CD4-positive, alpha-beta memory T cell (primary cell): ENCODE data around the gene VPS4B. TPM values are rescaled to one million over a fixed set of nuclear protein-coding genes. Genes with fewer than 3 reads are reported as not detected.
A peak's percentile ranks its signal among the peaks of the same experiment; 100 is the strongest.

Source experiments
- CTCF ChIA-PET: fragments of 350-600 bp; sonication (Branson Sonifier 250); formaldehyde crosslinking; loops from one replicate; lab custom pipeline; 2021; ENCODE audit warnings: inconsistent platforms; ENCODE audit not compliant: partially characterized antibody; lab: Charles Lee
- POLR2A ChIA-PET: fragments of 350-600 bp; sonication (Branson Sonifier 250); formaldehyde crosslinking; loops from one replicate; lab custom pipeline; 2021; ENCODE audit not compliant: partially characterized antibody; lab: Charles Lee
- DNase-seq, 5 donors: peaks; one replicate each; pipeline versions ENCODE4 v3.0.0 to v3.0.0-alpha.2; 2020 to 2022; ENCODE audit warnings: mixed read lengths in 1 of 5
- H3K27ac ChIP-seq: one replicate; pipeline ENCODE4 v1.7.0; 2013; ENCODE audit warnings: low read depth, low read length
- H3K27me3 ChIP-seq: 2 replicates; pipeline ENCODE4 v1.7.0; 2013; ENCODE audit warnings: mild to moderate bottlenecking, low read length, moderate library complexity; ENCODE audit not compliant: insufficient read depth
- H3K36me3 ChIP-seq: 2 replicates; pipeline ENCODE4 v1.7.0; 2013; ENCODE audit warnings: mild to moderate bottlenecking, low read length, moderate library complexity; ENCODE audit not compliant: insufficient read depth
- H3K4me1 ChIP-seq: 2 replicates; pipeline ENCODE4 v1.7.0; 2013; ENCODE audit warnings: mild to moderate bottlenecking, low read length, moderate library complexity; ENCODE audit not compliant: insufficient read depth
- H3K4me3 ChIP-seq, 2 donors: one replicate each; pipeline ENCODE4 v1.7.0; 2013; ENCODE audit warnings: low read length in 2 of 2, mild to moderate bottlenecking in 1 of 2
- H3K9me3 ChIP-seq, 2 donors: one replicate each; pipeline ENCODE4 v1.7.0; 2013; ENCODE audit warnings: low read length in 2 of 2, control low read depth in 1 of 2; ENCODE audit not compliant: control insufficient read depth in 1 of 2
- H3K27ac Mint-ChIP-seq, 7 donors: one replicate each; pipeline ENCODE4 v1.8.0; 2020 to 2021; ENCODE audit warnings: mixed read lengths in 7 of 7, mild to moderate bottlenecking in 6 of 7, inconsistent platforms in 3 of 7, moderate library complexity in 3 of 7
- H3K27me3 Mint-ChIP-seq, 2 donors: one replicate each; pipeline ENCODE4 v1.8.0; 2020 to 2021; ENCODE audit warnings: mixed read lengths in 2 of 2
- H3K36me3 Mint-ChIP-seq, 2 donors: one replicate each; pipeline ENCODE4 v1.8.0; 2020 to 2021; ENCODE audit warnings: mixed read lengths in 2 of 2, inconsistent platforms in 1 of 2, mild to moderate bottlenecking in 1 of 2
- H3K4me1 Mint-ChIP-seq, 4 donors: one replicate each; pipeline ENCODE4 v1.8.0; 2020 to 2021; ENCODE audit warnings: mixed read lengths in 4 of 4, mild to moderate bottlenecking in 1 of 4
- H3K4me3 Mint-ChIP-seq, 8 donors: one replicate each; pipeline ENCODE4 v1.8.0; 2020 to 2021; ENCODE audit warnings: mixed read lengths in 8 of 8, mild to moderate bottlenecking in 7 of 8, moderate library complexity in 6 of 8, inconsistent platforms in 3 of 8
- H3K9me3 Mint-ChIP-seq, 8 donors: one replicate each; pipeline ENCODE4 v1.8.0; 2020 to 2021; ENCODE audit warnings: mixed read lengths in 8 of 8, mild to moderate bottlenecking in 5 of 8, inconsistent platforms in 3 of 8, moderate library complexity in 1 of 8
- intact Hi-C: fragments of 100-400 bp; cut with micrococcal nuclease; formaldehyde crosslinking; loops from one replicate; pipeline ENCODE4 v1.15.1; 2023
- polyA plus RNA-seq, 2 donors: library from polyadenylated mRNA; unstranded; fragments of 300-500 nt; fragmentation: Illumina TruSeq; gene quantifications; one replicate each; pipeline ENCODE4 v1.2.3, GENCODE V29; 2021
- total RNA-seq, 2 experiments: library from RNA; stranded (reverse); gene quantifications; one replicate each; pipeline ENCODE4 v1.2.3, GENCODE V29; 2021

VPS4B gene
- total and polyA plus RNA-seq, 4 experiments from 2014 or later, result 48.0 to 94.9 (median 79.2) TPM

- Histone ChIP-seq H3K9me3 (no peaks in the 10 kb centered on the region), H3K36me3 (peaks cover 34% of the 10 kb centered on the region), H3K27me3 (no peaks in the 10 kb centered on the region), H3K4me3 (no peak overlapping the region), H3K27ac (no peak overlapping the region), H3K4me1 (peaks cover 18% of the 10 kb centered on the region)
- H3K9me3 Mint-ChIP-seq, result no peaks in the 10 kb centered on the region
- H3K4me1 Mint-ChIP-seq, result peaks cover 10 to 15% (median 14%) of the 10 kb centered on the region in 4 donors
- DNase-seq, result no peak
- H3K36me3 Mint-ChIP-seq, result peaks cover 39 to 64% of the 10 kb centered on the region in 2 donors
- H3K27me3 Mint-ChIP-seq, result no peaks in the 10 kb centered on the region
- ChIA-PET POLR2A (interaction anchor here (1.7 kb wide), 1 partner anchor 22 kb away, joined by 3 read pairs; no protein-coding TSS in a partner anchor), CTCF (no interaction called here)
- H3K27ac Mint-ChIP-seq, result peak overlapping the region in 1 of 7 donors; percentile 50
- intact Hi-C loops, result no loop called here
- H3K4me3 Mint-ChIP-seq, result no peak overlapping the region
Observed at GRCh38 chr18:63397349-63397748, 24.9 kb downstream of the VPS4B start.

- Mint-ChIP-seq H3K27me3 (no peaks in the 10 kb centered on the region), H3K9me3 (no peaks in the 10 kb centered on the region), H3K4me1 (peaks cover 4 to 11% (median 9%) of the 10 kb centered on the region in 4 donors), H3K4me3 (no peak overlapping the region), H3K36me3 (peaks cover 42 to 62% of the 10 kb centered on the region in 2 donors), H3K27ac (no peak overlapping the region)
- Histone ChIP-seq H3K4me3 (no peak overlapping the region), H3K4me1 (peaks cover 13% of the 10 kb centered on the region), H3K27me3 (no peaks in the 10 kb centered on the region), H3K36me3 (peaks cover 33% of the 10 kb centered on the region), H3K27ac (no peak overlapping the region), H3K9me3 (no peaks in the 10 kb centered on the region)
- CTCF ChIA-PET, result interaction anchor here (1.1 to 1.2 kb wide), 2 partner anchors 20 to 56 kb away, joined by 3 to 4 read pairs; no protein-coding TSS in a partner anchor
- POLR2A ChIA-PET, result interaction anchor here (1.9 kb wide), 1 partner anchor 28 kb away, joined by 6 read pairs; no protein-coding TSS in a partner anchor
- DNase-seq, result no peak
- intact Hi-C loops, result no loop called here
Observed at GRCh38 chr18:63395503-63395902, 26.8 kb downstream of the VPS4B start.

- Histone ChIP-seq H3K9me3 (no peaks in the 10 kb centered on the region), H3K27me3 (no peaks in the 10 kb centered on the region), H3K27ac (no peak overlapping the region), H3K4me1 (peaks cover 8% of the 10 kb centered on the region), H3K36me3 (peaks cover 33% of the 10 kb centered on the region), H3K4me3 (no peak overlapping the region)
- CTCF ChIA-PET, result interaction anchor here (0.7 kb wide), 1 partner anchor 53 kb away, joined by 3 read pairs; no protein-coding TSS in a partner anchor
- no peak overlapping the region for H3K4me3 Mint-ChIP-seq
- no peak for DNase-seq
- POLR2A ChIA-PET, result interaction anchor here (1.9 kb wide), 1 partner anchor 27 kb away, joined by 6 read pairs; no protein-coding TSS in a partner anchor
- peaks cover 1 to 7% (median 3%) of the 10 kb centered on the region in 4 donors for H3K4me1 Mint-ChIP-seq
- peaks cover 37 to 58% of the 10 kb centered on the region in 2 donors for H3K36me3 Mint-ChIP-seq
- no peaks in the 10 kb centered on the region for H3K9me3 Mint-ChIP-seq
- H3K27ac Mint-ChIP-seq, result peak overlapping the region in 1 of 7 donors; percentile 17
- H3K27me3 Mint-ChIP-seq, result no peaks in the 10 kb centered on the region
- intact Hi-C loops, result no loop called here
Observed at GRCh38 chr18:63394954-63395353, 27.3 kb downstream of the VPS4B start.

GRCh38 chr18:63387861-63388260, 34.4 kb downstream of the VPS4B start:
- Histone ChIP-seq H3K4me1 (no peaks in the 10 kb centered on the region), H3K4me3 (no peak overlapping the region), H3K27me3 (no peaks in the 10 kb centered on the region), H3K36me3 (peaks cover 6% of the 10 kb centered on the region), H3K27ac (no peak overlapping the region), H3K9me3 (no peaks in the 10 kb centered on the region)
- intact Hi-C loops, result no loop called here
- Mint-ChIP-seq H3K36me3 (peaks cover 21 to 43% of the 10 kb centered on the region in 2 donors), H3K4me1 (no peaks in the 10 kb centered on the region), H3K9me3 (peaks cover 0 to 7% (median 3%) of the 10 kb centered on the region in 8 donors), H3K27me3 (no peaks in the 10 kb centered on the region), H3K27ac (peak overlapping the region in 1 of 7 donors; percentile 32), H3K4me3 (no peak overlapping the region)
- DNase-seq, result no peak
- ChIA-PET POLR2A (no interaction called here), CTCF (no interaction called here)

- H3K4me3 Mint-ChIP-seq, result no peak overlapping the region
- H3K9me3 Mint-ChIP-seq, result peaks cover 0 to 7% (median 3%) of the 10 kb centered on the region in 8 donors
- no peak for DNase-seq
- intact Hi-C loops, result no loop called here
- Histone ChIP-seq H3K36me3 (no peaks in the 10 kb centered on the region), H3K4me3 (no peak overlapping the region), H3K27me3 (no peaks in the 10 kb centered on the region), H3K27ac (no peak overlapping the region), H3K9me3 (no peaks in the 10 kb centered on the region), H3K4me1 (peaks cover 11% of the 10 kb centered on the region)
- H3K36me3 Mint-ChIP-seq, result peaks cover 11 to 13% of the 10 kb centered on the region in 2 donors
- peaks cover 9 to 17% (median 14%) of the 10 kb centered on the region in 4 donors for H3K4me1 Mint-ChIP-seq
- CTCF ChIA-PET, result no interaction called here
- no peak overlapping the region for H3K27ac Mint-ChIP-seq
- no peaks in the 10 kb centered on the region for H3K27me3 Mint-ChIP-seq
- POLR2A ChIA-PET, result no interaction called here
Observed at GRCh38 chr18:63382843-63383242, 39.4 kb downstream of the VPS4B start.

- peaks cover 14 to 24% (median 17%) of the 10 kb centered on the region in 4 donors for H3K4me1 Mint-ChIP-seq
- ChIA-PET CTCF (no interaction called here), POLR2A (no interaction called here)
- Histone ChIP-seq H3K36me3 (no peaks in the 10 kb centered on the region), H3K4me3 (no peak overlapping the region), H3K27ac (no peak overlapping the region), H3K27me3 (no peaks in the 10 kb centered on the region), H3K4me1 (peaks cover 11% of the 10 kb centered on the region), H3K9me3 (no peaks in the 10 kb centered on the region)
- peaks cover 0 to 13% (median 5%) of the 10 kb centered on the region in 8 donors for H3K9me3 Mint-ChIP-seq
- H3K27ac Mint-ChIP-seq, result peak overlapping the region in 2 of 7 donors; percentile 43 to 53
- DNase-seq, result no peak
- intact Hi-C loops, result no loop called here
- H3K36me3 Mint-ChIP-seq, result peaks cover 7 to 10% of the 10 kb centered on the region in 2 donors
- no peaks in the 10 kb centered on the region for H3K27me3 Mint-ChIP-seq
- H3K4me3 Mint-ChIP-seq, result peak overlapping the region in 2 of 8 donors; percentile 9 to 32
Observed at GRCh38 chr18:63379639-63379962, 42.7 kb downstream of the VPS4B start.

- CTCF ChIA-PET, result no interaction called here
- H3K4me1 ChIP-seq, result peaks cover 11% of the 10 kb centered on the region
- peaks cover 7 to 10% of the 10 kb centered on the region in 2 donors for H3K36me3 Mint-ChIP-seq
- no peaks in the 10 kb centered on the region for H3K36me3 ChIP-seq
- no peak overlapping the region for H3K27ac ChIP-seq
- peaks cover 14 to 24% (median 17%) of the 10 kb centered on the region in 4 donors for H3K4me1 Mint-ChIP-seq
- H3K27me3 ChIP-seq, result no peaks in the 10 kb centered on the region
- peak overlapping the region; percentile 2 to 81 (median 56) for H3K4me3 Mint-ChIP-seq
- H3K27me3 Mint-ChIP-seq, result no peaks in the 10 kb centered on the region
- intact Hi-C loops, result no loop called here
- POLR2A ChIA-PET, result no interaction called here
- no peak for DNase-seq
- H3K9me3 ChIP-seq, result no peaks in the 10 kb centered on the region
- peak overlapping the region; percentile 5 to 89 (median 72) for H3K27ac Mint-ChIP-seq
- H3K9me3 Mint-ChIP-seq, result peaks cover 0 to 13% (median 5%) of the 10 kb centered on the region in 8 donors
- H3K4me3 ChIP-seq, result no peak overlapping the region
Observed at GRCh38 chr18:63378919-63379638, 43.2 kb downstream of the VPS4B start.
